ENCODE results near the gene COL1A1. TPM values are rescaled to one million over a fixed set of nuclear protein-coding genes. Genes with fewer than 3 reads are reported as not detected.

Gene COL1A1
- total and polyA plus RNA-seq, 2 of the 13 experiments (the other 11 are each of a cell fraction or from before 2014, with no cell fraction given): 0.05 TPM; not detected in 1

- TF ChIP-seq ZNF766 (CRISPR knock-in tag; IDR thresholded peaks at IDR 0.05; ENCODE audit: borderline replicate concordance) (peak; percentile 50; the same call in 1 of the 2 replicates), ZNF761 (CRISPR knock-in tag; conservative IDR thresholded peaks at IDR 0.05) (0 out of 2 replicates have a peak, but pooled peaks have one; percentile 54), GABPB1 (CRISPR knock-in tag; IDR thresholded peaks at IDR 0.05) (peak; percentile 89), NONO (IDR thresholded peaks at IDR 0.05) (no peak), NONO (CRISPR knock-in tag; conservative IDR thresholded peaks at IDR 0.05) (peak; percentile 54; the same call in 1 of the 2 replicates), ZNF770 (CRISPR knock-in tag; IDR thresholded peaks at IDR 0.05) (peak; percentile 54; the same call in 1 of the 2 replicates), NRL (CRISPR knock-in tag; IDR thresholded peaks at IDR 0.05; ENCODE audit: borderline replicate concordance) (no peak; the same call in 1 of the 2 replicates), CREBL2 (CRISPR knock-in tag; IDR thresholded peaks at IDR 0.05; ENCODE audit: borderline replicate concordance) (no peak), ZNF143 (CRISPR knock-in tag; IDR thresholded peaks at IDR 0.05) (no peak), NFE2L1 (CRISPR knock-in tag; IDR thresholded peaks at IDR 0.05; ENCODE audit: borderline replicate concordance) (no peak), ZNF574 (CRISPR knock-in tag; IDR thresholded peaks at IDR 0.05) (peak; percentile 79), DBP (CRISPR knock-in tag; IDR thresholded peaks at IDR 0.05; ENCODE audit: not compliant biosample characterization) (no peak), NR2F6 (IDR thresholded peaks at IDR 0.05) (no peak), NR2F6 (CRISPR knock-in tag; IDR thresholded peaks at IDR 0.05) (no peak), CHD4 (IDR thresholded peaks at IDR 0.05; ENCODE audit: borderline replicate concordance, low read length) (no peak), ZMYM4 (CRISPR knock-in tag; IDR thresholded peaks at IDR 0.05) (0 out of 2 replicates have a peak, but pooled peaks have one; percentile 17), STAT5B (CRISPR knock-in tag; IDR thresholded peaks at IDR 0.05) (no peak), ELF4 (CRISPR knock-in tag; IDR thresholded peaks at IDR 0.05; ENCODE audit: borderline replicate concordance) (no peak), FOXA1 (IDR thresholded peaks at IDR 0.05) (no peak), FOXA1 (CRISPR knock-in tag; IDR thresholded peaks at IDR 0.05) (no peak), ZSCAN22 (CRISPR knock-in tag; IDR thresholded peaks at IDR 0.05) (no peak), GTF3A (CRISPR knock-in tag; conservative IDR thresholded peaks at IDR 0.05) (no peak)
- TF ChIP-seq, protein P1, sequence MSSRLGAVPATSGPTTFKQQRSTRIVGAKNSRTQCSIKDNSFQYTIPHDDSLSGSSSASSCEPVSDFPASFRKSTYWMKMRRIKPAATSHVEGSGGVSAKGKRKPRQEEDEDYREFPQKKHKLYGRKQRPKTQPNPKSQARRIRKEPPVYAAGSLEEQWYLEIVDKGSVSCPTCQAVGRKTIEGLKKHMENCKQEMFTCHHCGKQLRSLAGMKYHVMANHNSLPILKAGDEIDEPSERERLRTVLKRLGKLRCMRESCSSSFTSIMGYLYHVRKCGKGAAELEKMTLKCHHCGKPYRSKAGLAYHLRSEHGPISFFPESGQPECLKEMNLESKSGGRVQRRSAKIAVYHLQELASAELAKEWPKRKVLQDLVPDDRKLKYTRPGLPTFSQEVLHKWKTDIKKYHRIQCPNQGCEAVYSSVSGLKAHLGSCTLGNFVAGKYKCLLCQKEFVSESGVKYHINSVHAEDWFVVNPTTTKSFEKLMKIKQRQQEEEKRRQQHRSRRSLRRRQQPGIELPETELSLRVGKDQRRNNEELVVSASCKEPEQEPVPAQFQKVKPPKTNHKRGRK (CRISPR knock-in tag; IDR thresholded peaks at IDR 0.05): no peak
These were observed 51.7 kb downstream of the COL1A1 start (continued) for GRCh38 chr17:50149417-50150353.
